ENCODE data around the gene CYB5R3. TPM values are rescaled to one million over a fixed set of nuclear protein-coding genes. Genes with fewer than 3 reads are reported as not detected.

Gene CYB5R3
- total RNA-seq, 6 experiments from 2014 or later, result 315 to 413 (median 347) TPM

DNA sequence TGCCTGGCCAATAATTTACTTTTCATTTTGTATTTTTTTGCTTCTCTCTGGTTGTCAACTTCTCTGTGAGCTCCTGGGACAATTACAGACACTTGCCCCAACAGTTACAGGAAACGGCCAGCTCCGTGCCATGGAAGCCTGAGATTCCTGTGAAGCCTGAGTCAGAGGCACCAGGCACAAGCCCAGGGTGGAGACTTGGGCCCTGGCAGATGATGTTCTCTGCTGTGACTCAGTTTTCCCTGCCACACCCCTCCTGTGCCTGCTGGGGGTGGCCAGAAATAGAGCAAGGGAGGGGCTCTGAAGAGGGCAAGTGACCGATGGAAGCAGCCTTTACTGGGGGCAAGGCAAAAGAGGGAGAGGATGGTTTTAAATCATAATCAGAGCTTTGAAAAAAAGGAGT lies 13.7 kb downstream of the CYB5R3 start:
- TF ChIP-seq, protein P1, sequence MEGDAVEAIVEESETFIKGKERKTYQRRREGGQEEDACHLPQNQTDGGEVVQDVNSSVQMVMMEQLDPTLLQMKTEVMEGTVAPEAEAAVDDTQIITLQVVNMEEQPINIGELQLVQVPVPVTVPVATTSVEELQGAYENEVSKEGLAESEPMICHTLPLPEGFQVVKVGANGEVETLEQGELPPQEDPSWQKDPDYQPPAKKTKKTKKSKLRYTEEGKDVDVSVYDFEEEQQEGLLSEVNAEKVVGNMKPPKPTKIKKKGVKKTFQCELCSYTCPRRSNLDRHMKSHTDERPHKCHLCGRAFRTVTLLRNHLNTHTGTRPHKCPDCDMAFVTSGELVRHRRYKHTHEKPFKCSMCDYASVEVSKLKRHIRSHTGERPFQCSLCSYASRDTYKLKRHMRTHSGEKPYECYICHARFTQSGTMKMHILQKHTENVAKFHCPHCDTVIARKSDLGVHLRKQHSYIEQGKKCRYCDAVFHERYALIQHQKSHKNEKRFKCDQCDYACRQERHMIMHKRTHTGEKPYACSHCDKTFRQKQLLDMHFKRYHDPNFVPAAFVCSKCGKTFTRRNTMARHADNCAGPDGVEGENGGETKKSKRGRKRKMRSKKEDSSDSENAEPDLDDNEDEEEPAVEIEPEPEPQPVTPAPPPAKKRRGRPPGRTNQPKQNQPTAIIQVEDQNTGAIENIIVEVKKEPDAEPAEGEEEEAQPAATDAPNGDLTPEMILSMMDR (IDR thresholded peaks at IDR 0.05), result no peak
- Mint-ChIP-seq H3K27ac (peak overlapping the region; percentile 94), H3K27me3 (ENCODE audit: insufficient read depth) (peaks cover 2% of the 10 kb centered on the region), H3K36me3 (ENCODE audit: low read depth) (peaks cover 23% of the 10 kb centered on the region), H3K4me1 (ENCODE audit: low read depth) (peaks cover 38% of the 10 kb centered on the region), H3K4me3 (peak overlapping the region; percentile 64), H3K9me3 (no peaks in the 10 kb centered on the region)
- DNase-seq, result peak; percentile 92

DNA sequence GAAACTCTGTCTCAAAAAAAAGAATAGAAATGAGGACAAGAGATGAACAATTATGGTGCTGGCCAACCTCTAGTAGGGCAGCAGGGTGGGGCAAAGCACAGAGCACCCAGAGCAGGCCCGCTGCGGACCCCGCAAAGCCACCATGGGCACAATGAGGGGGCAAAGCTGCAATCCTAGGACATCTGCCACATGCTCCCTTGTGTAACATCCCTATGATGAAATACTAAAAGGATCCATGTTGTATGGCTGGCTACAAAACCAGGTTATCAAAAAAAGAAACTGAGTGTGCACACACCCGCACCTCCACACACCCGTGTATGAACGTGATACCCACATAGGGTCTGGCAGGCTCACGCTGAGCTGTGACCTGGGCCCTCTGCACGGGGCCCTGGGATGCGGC lies 16.2 kb downstream of the CYB5R3 start:
- Mint-ChIP-seq H3K4me3 (no peak overlapping the region), H3K36me3 (ENCODE audit: low read depth) (peaks cover 28% of the 10 kb centered on the region), H3K9me3 (no peaks in the 10 kb centered on the region), H3K4me1 (ENCODE audit: low read depth) (peaks cover 30% of the 10 kb centered on the region), H3K27ac (peak overlapping the region; percentile 57), H3K27me3 (ENCODE audit: insufficient read depth) (peaks cover 2% of the 10 kb centered on the region)
- TF ChIP-seq, protein P1 (IDR thresholded peaks at IDR 0.05), result no peak
- DNase-seq, result no peak

DNA sequence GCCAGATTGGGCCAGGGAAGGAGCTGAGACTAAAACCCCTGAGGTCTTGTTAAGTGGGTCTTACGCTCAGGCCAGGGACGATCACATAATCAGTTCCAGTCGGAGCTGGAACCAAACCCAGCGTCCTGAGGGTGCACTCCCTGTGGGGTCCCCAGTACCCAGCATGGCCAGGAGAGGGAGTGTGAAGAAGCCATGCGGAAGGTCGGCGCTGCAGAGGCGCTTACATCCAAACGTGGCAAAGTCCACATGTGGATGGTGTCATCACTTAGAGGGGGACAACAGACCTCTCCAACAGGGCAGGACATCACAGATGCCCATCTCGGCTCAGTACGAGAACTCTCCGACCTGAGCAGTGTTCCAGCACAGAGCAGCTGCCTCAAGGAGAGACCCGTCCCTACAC lies 17.1 kb downstream of the CYB5R3 start:
- TF ChIP-seq, protein P1 (IDR thresholded peaks at IDR 0.05), result peak; percentile 71
- H3K36me3 Mint-ChIP-seq (ENCODE audit: low read depth), result peaks cover 24% of the 10 kb centered on the region

GRCh38 chr22:42630901-42631602 lies 18.1 kb downstream of the CYB5R3 start:
- Mint-ChIP-seq H3K4me1 (ENCODE audit: low read depth) (peaks cover 15% of the 10 kb centered on the region), H3K27ac (peak overlapping the region; percentile 49; the same call in 1 of the 2 replicates), H3K36me3 (ENCODE audit: low read depth) (peaks cover 24% of the 10 kb centered on the region), H3K9me3 (no peaks in the 10 kb centered on the region), H3K27me3 (ENCODE audit: insufficient read depth) (peaks cover 2% of the 10 kb centered on the region; the same call in 1 of the 2 replicates), H3K4me3 (no peak overlapping the region)
- TF ChIP-seq, protein P1 (IDR thresholded peaks at IDR 0.05), result no peak
- DNase-seq, result no peak

More for the DNA sequence above, 17.1 kb downstream of the CYB5R3 start:
- Mint-ChIP-seq H3K27ac (peak overlapping the region; percentile 51; the same call in 1 of the 2 replicates), H3K4me3 (no peak overlapping the region), H3K9me3 (no peaks in the 10 kb centered on the region), H3K4me1 (ENCODE audit: low read depth) (peaks cover 26% of the 10 kb centered on the region), H3K27me3 (ENCODE audit: insufficient read depth) (peaks cover 2% of the 10 kb centered on the region)
- no peak for DNase-seq

GRCh38 chr22:42630211-42630610 lies 19.0 kb downstream of the CYB5R3 start:
- Mint-ChIP-seq H3K4me3 (no peak overlapping the region), H3K36me3 (ENCODE audit: low read depth) (peaks cover 22% of the 10 kb centered on the region), H3K4me1 (ENCODE audit: low read depth) (peaks cover 7% of the 10 kb centered on the region), H3K27ac (no peak overlapping the region), H3K27me3 (ENCODE audit: insufficient read depth) (peaks cover 2% of the 10 kb centered on the region; the same call in 1 of the 2 replicates), H3K9me3 (no peaks in the 10 kb centered on the region)
- TF ChIP-seq, protein P1 (IDR thresholded peaks at IDR 0.05), result no peak
- no peak for DNase-seq

All from HFFc6 (cell line).